A673 (cell line): ENCODE measurements around the gene DDX31. TPM values are rescaled to one million over a fixed set of nuclear protein-coding genes. Genes with fewer than 3 reads are reported as not detected.

Source experiments
- BruUV-seq: library from RNA; stranded (reverse); fragments of 400-500 nt; replicated peaks from 2 replicates; lab custom pipeline; 2021; lab: Mats Ljungman, UMichigan
- CTCF ChIA-PET: fragments of 300-600 bp; sonication (Branson Sonifier 250); formaldehyde crosslinking; loops from one replicate; lab custom pipeline; 2022; ENCODE audit warnings: antibody characterized with exemption; lab: Charles Lee
- POLR2A ChIA-PET: fragments of 300-600 bp; sonication (Branson Sonifier 250); formaldehyde crosslinking; loops from one replicate; lab custom pipeline; 2022; ENCODE audit warnings: antibody characterized with exemption; ENCODE audit not compliant: low non-redundant PET; lab: Charles Lee
- DNase-seq: peaks from one replicate; pipeline ENCODE4 v3.0.0-alpha.2; 2015; ENCODE audit warnings: low spot score
- H3K27ac ChIP-seq: fragments of 200-600 bp; sonication (generic); 2 replicates; pipeline ENCODE4 v1.5.1; 2016; ENCODE audit warnings: mixed run types, low read depth, mild to moderate bottlenecking, mixed read lengths, antibody characterized with exemption, low read length; ENCODE audit not compliant: poor library complexity, severe bottlenecking
- H3K27me3 ChIP-seq: fragments of 200-600 bp; sonication (generic); replicated peaks from 2 replicates; pipeline ENCODE4 v1.6.1; 2017; ENCODE audit warnings: mixed run types, low read depth, mild to moderate bottlenecking, mixed read lengths, antibody characterized with exemption, low read length; ENCODE audit not compliant: insufficient read depth, poor library complexity
- H3K36me3 ChIP-seq: fragments of 200-600 bp; sonication (generic); 2 replicates; pipeline ENCODE4 v1.6.1; 2016; ENCODE audit warnings: mixed run types, mild to moderate bottlenecking, mixed read lengths, antibody characterized with exemption, low read length; ENCODE audit not compliant: insufficient read depth, poor library complexity, severe bottlenecking
- H3K4me1 ChIP-seq: fragments of 200-600 bp; sonication (generic); 2 replicates; pipeline ENCODE4 v1.6.1; 2017; ENCODE audit warnings: mixed run types, mild to moderate bottlenecking, mixed read lengths, antibody characterized with exemption, low read length; ENCODE audit not compliant: insufficient read depth, poor library complexity, severe bottlenecking
- H3K4me3 ChIP-seq: fragments of 200-600 bp; sonication (generic); 2 replicates; pipeline ENCODE4 v1.5.1; 2016; ENCODE audit warnings: low read depth, mixed run types, mild to moderate bottlenecking, mixed read lengths, low read length; ENCODE audit not compliant: poor library complexity, severe bottlenecking
- H3K9me3 ChIP-seq: fragments of 200-600 bp; sonication (generic); 2 replicates; pipeline ENCODE4 v1.6.1; 2016; ENCODE audit warnings: mixed run types, low read depth, mild to moderate bottlenecking, mixed read lengths, antibody characterized with exemption, low read length; ENCODE audit not compliant: poor library complexity, severe bottlenecking
- EZH2 ChIP-seq: fragments of 200-600 bp; sonication (generic); IDR thresholded peaks from 2 replicates; pipeline ENCODE4 v1.6.1; 2017; ENCODE audit warnings: borderline replicate concordance, low read depth, mild to moderate bottlenecking, mixed read lengths, antibody characterized with exemption, low read length; ENCODE audit not compliant: poor library complexity, severe bottlenecking
- intact Hi-C: fragments of 100-400 bp; cut with micrococcal nuclease; formaldehyde crosslinking; loops from one replicate; pipeline ENCODE4 v1.10.0; 2022; ENCODE audit not compliant: unreplicated experiment
- total RNA-seq: library from RNA; stranded (reverse); gene quantifications from 2 replicates; pipeline ENCODE4 v1.2.3, GENCODE V29; 2021
- TF ChIP-seq, protein P1 (sequence below): fragments of 300-800, 200-600 bp; sonication (generic); conservative IDR thresholded peaks from 2 replicates; pipeline ENCODE4 v1.5.1; 2017; ENCODE audit warnings: low read depth, mild to moderate bottlenecking, antibody characterized with exemption, low read length, moderate library complexity, mixed read lengths

Gene DDX31
- total RNA-seq, 1 experiment from 2014 or later: 34.2 TPM

DNA sequence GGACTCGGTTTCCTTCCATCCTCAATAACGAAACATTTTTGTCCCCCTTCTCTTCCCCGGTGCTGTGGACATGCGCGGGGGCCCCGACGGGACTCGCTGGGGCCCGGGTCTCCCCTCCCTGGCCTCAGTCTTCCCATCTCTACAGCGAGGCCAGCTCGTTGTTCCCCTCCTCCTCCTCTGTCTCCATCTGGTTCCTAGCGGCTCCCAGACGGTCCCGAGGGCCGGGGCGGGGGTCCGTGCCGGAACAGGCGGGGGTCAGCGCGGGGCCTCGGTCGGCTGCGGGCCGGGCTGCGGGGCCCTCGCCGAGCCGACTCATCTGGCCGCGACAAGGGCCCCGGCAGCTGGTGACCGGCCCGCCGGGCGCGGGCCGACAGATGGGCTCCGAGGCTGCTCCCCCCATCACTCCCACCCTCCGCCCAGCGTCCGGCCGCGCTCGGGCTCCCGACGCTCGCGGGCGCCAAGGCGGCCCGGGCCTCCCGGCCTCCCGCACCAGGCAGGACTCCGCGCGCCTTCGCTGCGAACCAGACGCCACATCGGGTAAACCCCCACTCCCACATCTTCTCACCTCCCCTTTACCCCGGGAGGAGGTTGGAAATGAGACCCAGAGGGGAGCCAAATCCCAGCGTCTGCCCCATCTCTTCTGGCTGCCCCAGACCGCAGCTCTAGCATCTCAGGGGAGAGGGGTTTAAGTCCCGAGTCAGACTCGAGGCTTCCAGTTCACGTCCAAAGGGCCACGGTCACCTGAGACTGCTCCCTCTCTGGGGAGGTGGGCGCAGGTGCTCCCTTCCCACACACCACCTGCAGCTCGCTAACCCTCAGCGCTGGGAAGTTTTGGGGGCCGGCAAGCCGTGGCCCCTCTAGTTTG lies 79.2 kb downstream of the DDX31 start:
- no TSS peak for BruUV-seq
- DNase-seq: no peak
- Histone ChIP-seq H3K9me3 (no peaks in the 10 kb centered on the region), H3K36me3 (peaks cover 4% of the 10 kb centered on the region), H3K4me1 (no peaks in the 10 kb centered on the region), H3K27me3 (peaks cover 69% of the 10 kb centered on the region), H3K27ac (no peak overlapping the region), H3K4me3 (no peak overlapping the region)
- CTCF ChIA-PET: no interaction called here
- POLR2A ChIA-PET: no interaction called here
- peak; percentile 97 for TF ChIP-seq EZH2
- TF ChIP-seq, protein P1, sequence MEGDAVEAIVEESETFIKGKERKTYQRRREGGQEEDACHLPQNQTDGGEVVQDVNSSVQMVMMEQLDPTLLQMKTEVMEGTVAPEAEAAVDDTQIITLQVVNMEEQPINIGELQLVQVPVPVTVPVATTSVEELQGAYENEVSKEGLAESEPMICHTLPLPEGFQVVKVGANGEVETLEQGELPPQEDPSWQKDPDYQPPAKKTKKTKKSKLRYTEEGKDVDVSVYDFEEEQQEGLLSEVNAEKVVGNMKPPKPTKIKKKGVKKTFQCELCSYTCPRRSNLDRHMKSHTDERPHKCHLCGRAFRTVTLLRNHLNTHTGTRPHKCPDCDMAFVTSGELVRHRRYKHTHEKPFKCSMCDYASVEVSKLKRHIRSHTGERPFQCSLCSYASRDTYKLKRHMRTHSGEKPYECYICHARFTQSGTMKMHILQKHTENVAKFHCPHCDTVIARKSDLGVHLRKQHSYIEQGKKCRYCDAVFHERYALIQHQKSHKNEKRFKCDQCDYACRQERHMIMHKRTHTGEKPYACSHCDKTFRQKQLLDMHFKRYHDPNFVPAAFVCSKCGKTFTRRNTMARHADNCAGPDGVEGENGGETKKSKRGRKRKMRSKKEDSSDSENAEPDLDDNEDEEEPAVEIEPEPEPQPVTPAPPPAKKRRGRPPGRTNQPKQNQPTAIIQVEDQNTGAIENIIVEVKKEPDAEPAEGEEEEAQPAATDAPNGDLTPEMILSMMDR: no peak
- intact Hi-C loops: no loop called here

DNA sequence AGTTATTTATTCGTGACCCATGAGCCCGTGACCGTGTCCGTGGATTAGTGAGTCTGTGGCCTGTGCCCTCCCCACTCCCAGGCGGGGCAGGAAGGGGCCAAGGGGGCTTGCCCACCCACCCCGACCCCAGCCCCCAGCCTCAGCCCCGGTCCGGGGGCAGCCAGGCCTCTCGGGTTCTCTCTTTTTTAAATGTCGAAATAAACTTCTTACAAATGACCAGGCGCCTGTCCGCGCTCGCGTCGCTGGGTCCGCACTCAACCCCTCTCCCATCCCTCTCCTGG lies 79.8 kb downstream of the DDX31 start:
- TF ChIP-seq EZH2: no peak
- TF ChIP-seq, protein P1: no peak
- Histone ChIP-seq H3K4me1 (no peaks in the 10 kb centered on the region), H3K27ac (no peak overlapping the region), H3K4me3 (no peak overlapping the region), H3K9me3 (no peaks in the 10 kb centered on the region), H3K27me3 (peaks cover 75% of the 10 kb centered on the region), H3K36me3 (peaks cover 4% of the 10 kb centered on the region)
- intact Hi-C loops: no loop called here
- POLR2A ChIA-PET: no interaction called here
- CTCF ChIA-PET: no interaction called here
- DNase-seq: no peak
- BruUV-seq: no TSS peak

- no peak overlapping the region for H3K4me3 ChIP-seq
- intact Hi-C loops: no loop called here
- BruUV-seq: no TSS peak
- TF ChIP-seq EZH2: peak; percentile 96
- TF ChIP-seq, protein P1: no peak
- H3K27me3 ChIP-seq: peaks cover 80% of the 10 kb centered on the region
- peaks cover 2% of the 10 kb centered on the region for H3K36me3 ChIP-seq
- ChIA-PET CTCF (no interaction called here), POLR2A (no interaction called here)
- no peaks in the 10 kb centered on the region for H3K4me1 ChIP-seq
- no peak overlapping the region for H3K27ac ChIP-seq
- DNase-seq: no peak
- no peaks in the 10 kb centered on the region for H3K9me3 ChIP-seq
Observed at GRCh38 chr9:132589148-132590036, 80.4 kb downstream of the DDX31 start.
